ENCODE data around the gene SLFN12.

GRCh38 chr17:35373534-35373983 is 58.7 kb downstream of the SLFN12 start, which contains the start of gene SLFN11:
- TF ChIP-seq CTCF (IDR thresholded peaks at IDR 0.05; ENCODE audit: low read depth, low read length) (no peak), POLR2A (IDR thresholded peaks at IDR 0.05; ENCODE audit: extremely low read depth, insufficient read length) (peak; percentile 99)
